Mucosa of rectum (tissue), 2 donors: ENCODE results near the gene OR8A1.

Experiments
- H3K27ac ChIP-seq, 2 donors: one replicate each; pipeline ENCODE4 v1.7.0; 2013; ENCODE audit warnings: inconsistent platforms in 2 of 2, low read depth in 2 of 2, low read length in 2 of 2
- H3K27me3 ChIP-seq, 2 donors: one replicate each; pipeline ENCODE4 v1.7.0; 2013; ENCODE audit warnings: low read length in 2 of 2; ENCODE audit not compliant: control insufficient read depth in 2 of 2, insufficient read depth in 2 of 2
- H3K36me3 ChIP-seq, 2 donors: one replicate each; pipeline ENCODE4 v1.7.0; 2013; ENCODE audit warnings: low read length in 2 of 2; ENCODE audit not compliant: control insufficient read depth in 2 of 2, insufficient read depth in 2 of 2
- H3K4me1 ChIP-seq, 2 donors: one replicate each; pipeline ENCODE4 v1.7.0; 2013; ENCODE audit warnings: low read length in 2 of 2, mild to moderate bottlenecking in 1 of 2; ENCODE audit not compliant: control insufficient read depth in 2 of 2, insufficient read depth in 2 of 2
- H3K4me3 ChIP-seq, 2 donors: one replicate each; pipeline ENCODE4 v1.7.0; 2013; ENCODE audit warnings: low read length in 2 of 2
- H3K9ac ChIP-seq, 2 donors: one replicate each; pipeline ENCODE4 v1.7.0; 2013; ENCODE audit warnings: low read length in 2 of 2, low read depth in 1 of 2, mild to moderate bottlenecking in 1 of 2
- H3K9me3 ChIP-seq, 2 donors: one replicate each; pipeline ENCODE4 v1.7.0; 2013; ENCODE audit warnings: low read length in 2 of 2; ENCODE audit not compliant: control insufficient read depth in 2 of 2
- donor health status: healthy.
- donor health status: Normal muscosa, but diverticular disease.

OR8A1 gene

DNA sequence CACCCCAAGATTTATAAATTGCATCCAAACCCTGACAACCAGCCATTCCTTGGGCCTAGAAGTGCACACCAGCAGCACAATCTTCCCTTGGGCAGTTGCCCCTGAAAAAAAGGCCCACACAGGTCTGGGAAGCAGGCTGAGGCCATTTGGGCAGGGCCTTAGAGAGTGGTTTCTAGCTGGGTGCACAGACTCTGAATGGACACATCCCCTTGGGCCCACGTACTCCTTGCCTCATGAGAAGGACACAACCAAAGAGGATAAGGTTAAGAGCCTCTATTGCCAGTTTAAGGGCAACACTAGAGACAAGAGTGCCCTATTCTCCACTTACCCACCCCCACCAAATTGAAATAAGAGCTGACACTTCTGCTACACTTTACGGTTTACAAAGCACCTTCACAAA is 40.5 kb downstream of the OR8A1 start:
- Histone ChIP-seq H3K4me3 (no peak overlapping the region), H3K27ac (no peak overlapping the region), H3K9me3 (no peaks in the 10 kb centered on the region), H3K9ac (no peak overlapping the region), H3K4me1 (no peaks in the 10 kb centered on the region), H3K27me3 (no peaks in the 10 kb centered on the region), H3K36me3 (no peaks in the 10 kb centered on the region)

DNA sequence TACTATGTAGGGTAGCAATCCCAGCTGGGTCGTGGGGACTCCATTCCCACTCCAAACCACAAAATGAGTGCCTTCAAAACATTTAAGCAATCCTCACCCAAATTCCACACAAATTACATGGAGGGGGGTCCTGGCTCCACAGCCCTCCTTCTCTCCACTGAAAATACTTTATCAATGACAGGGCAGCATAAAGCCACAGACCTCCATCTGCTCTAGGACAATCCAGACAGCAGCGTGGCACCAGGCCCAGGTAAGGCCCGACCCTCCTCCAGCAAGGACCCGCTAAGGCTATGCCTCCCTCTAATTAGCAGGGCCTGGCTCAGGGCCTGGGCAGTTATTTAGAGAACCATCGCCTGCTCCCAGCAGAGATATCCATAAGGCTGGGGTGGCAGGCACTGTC is 41.3 kb downstream of the OR8A1 start, which contains the start of gene PANX3:
Gene PANX3, plus strand, starts transcription at position 365 of the 400 bp plus-strand sequence. CDS start 129 bp downstream, outside the sequence.
- no peaks in the 10 kb centered on the region for H3K9me3 ChIP-seq
- H3K27ac ChIP-seq: no peak within 1 kb of the TSS
- H3K9ac ChIP-seq: no peak within 1 kb of the TSS
- H3K27me3 ChIP-seq: no peaks in the 10 kb centered on the region
- no peak within 1 kb of the TSS for H3K4me3 ChIP-seq
- H3K4me1 ChIP-seq: no peaks in the 10 kb centered on the region
- no peaks in the 10 kb centered on the region for H3K36me3 ChIP-seq

DNA sequence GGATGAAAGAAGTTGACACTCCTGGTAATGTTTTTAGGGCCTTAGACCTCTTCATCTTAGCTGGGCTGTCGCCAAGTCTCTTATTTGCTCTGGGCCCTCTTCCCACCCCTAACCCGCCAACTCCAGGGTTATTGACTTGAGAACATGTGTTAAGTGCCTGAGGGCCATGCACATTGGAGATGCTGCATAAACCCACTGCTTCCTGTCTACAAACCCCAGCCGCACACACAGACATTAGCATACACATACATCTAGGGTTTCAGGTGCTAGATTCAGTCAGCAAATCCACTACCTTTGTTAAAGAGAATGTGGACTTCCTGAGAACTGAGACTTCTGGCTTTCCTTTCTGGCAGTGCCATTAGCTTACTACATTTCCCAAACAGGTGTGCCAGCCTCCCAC is 42.2 kb downstream of the OR8A1 start:
- Histone ChIP-seq H3K27me3 (no peaks in the 10 kb centered on the region), H3K36me3 (no peaks in the 10 kb centered on the region), H3K27ac (no peak overlapping the region), H3K4me3 (no peak overlapping the region), H3K9me3 (no peaks in the 10 kb centered on the region), H3K9ac (no peak overlapping the region), H3K4me1 (no peaks in the 10 kb centered on the region)

GRCh38 chr11:124612567-124613246 is 42.9 kb downstream of the OR8A1 start:
- Histone ChIP-seq H3K4me3 (no peak overlapping the region), H3K9ac (no peak overlapping the region), H3K4me1 (no peaks in the 10 kb centered on the region), H3K9me3 (no peaks in the 10 kb centered on the region), H3K27ac (no peak overlapping the region), H3K36me3 (no peaks in the 10 kb centered on the region), H3K27me3 (no peaks in the 10 kb centered on the region)

- no peak overlapping the region for H3K9ac ChIP-seq
- no peak overlapping the region for H3K4me3 ChIP-seq
- H3K27ac ChIP-seq: no peak overlapping the region
- no peaks in the 10 kb centered on the region for H3K36me3 ChIP-seq
- no peaks in the 10 kb centered on the region for H3K9me3 ChIP-seq
- H3K4me1 ChIP-seq: peaks cover 4 to 8% of the 10 kb centered on the region in 2 donors
- no peaks in the 10 kb centered on the region for H3K27me3 ChIP-seq
Measured at GRCh38 chr11:124618863-124619262, 49.1 kb downstream of the OR8A1 start.
